Skin of body (tissue), 2 donors: ENCODE data around the gene ASB7. TPM values are rescaled to one million over a fixed set of nuclear protein-coding genes. Genes with fewer than 3 reads are reported as not detected.

Experiments
- small RNA-seq: library from RNA; depleted of rRNA; stranded (forward); fragments of <200 nt; gene quantifications from one replicate; pipeline ENCODE3, GENCODE V24; 2014; ENCODE audit warnings: low replicate concordance
- total RNA-seq: library from RNA; depleted of rRNA; stranded (reverse); fragments of >200 nt; gene quantifications from one replicate; pipeline ENCODE4 v1.2.3, GENCODE V29; 2014

ASB7 gene
- total RNA-seq, 1 donor from 2014 or later, result 10.2 TPM

Small RNA genes within 50 kb of the gene (small RNA-seq; reads per million reads assigned to genes)
- gene RF00019 (not detected), gene RNU6-181P (not detected)

Other genes starting within 250 kb of the ASB7 start
- gene CERS3, start 73.6 kb upstream of the ASB7 start, total RNA-seq, result 25.6 TPM
- gene LINS1, start 405 bp upstream of the ASB7 start, total RNA-seq, result 19.6 TPM